Placental epithelial cell (primary cell): ENCODE results near the gene PIK3R3. TPM values are rescaled to one million over a fixed set of nuclear protein-coding genes. Genes with fewer than 3 reads are reported as not detected.

ENCODE experiments used
- small RNA-seq: library from RNA; depleted of rRNA; stranded (forward); fragments of <200 nt; gene quantifications from one replicate; pipeline ENCODE3, GENCODE V24; 2012
- total RNA-seq: library from RNA; depleted of rRNA; stranded (reverse); fragments of >200 nt; gene quantifications from 2 replicates; pipeline ENCODE4 v1.2.3, GENCODE V29; 2012

Gene PIK3R3
- 11.4 and 11.5 TPM in 2 replicates for total RNA-seq

GRCh38 chr1:46132529-46133180 lies at the start of gene PIK3R3:
Gene PIK3R3, minus strand, starts transcription at chr1:46132629. Its CDS starts 677 bp downstream, at chr1:46131952.

GRCh38 chr1:46176211-46176865 lies 43.9 kb upstream of the PIK3R3 start, which contains the start of gene P3R3URF:
Gene P3R3URF, minus strand, starts transcription at chr1:46176488. Its CDS starts 17 bp downstream, at chr1:46176471.

GRCh38 chr1:46174448-46175231 lies 42.2 kb upstream of the PIK3R3 start, which contains the start of gene TSPAN1:
Gene TSPAN1, plus strand, starts transcription at chr1:46175087. Its CDS starts 6,021 bp downstream, at chr1:46181108.

Small RNAs within 50 kb of the gene (small RNA-seq; reads per million reads assigned to genes)
- gene AL358075.3 (not detected), gene AL672043.1 (not detected)

Other genes with a start within 250 kb of the PIK3R3 start
- gene TSPAN1, start 42.5 kb upstream of the PIK3R3 start, total RNA-seq = 2.0 and 8.6 TPM in 2 replicates
- not detected in 2 replicates for gene P3R3URF, start 43.9 kb upstream of the PIK3R3 start, total RNA-seq
- gene POMGNT1, start 65.8 kb upstream of the PIK3R3 start, total RNA-seq = 56.9 and 85.1 TPM in 2 replicates
- 1.4 and 2.4 TPM in 2 replicates for gene LURAP1, start 70.7 kb upstream of the PIK3R3 start, total RNA-seq
- gene RAD54L, start 115.1 kb upstream of the PIK3R3 start, total RNA-seq = 3.1 and 3.3 TPM in 2 replicates
- 167 and 184 TPM in 2 replicates for gene LRRC41, start 171.0 kb upstream of the PIK3R3 start, total RNA-seq
- gene UQCRH, start 171.1 kb upstream of the PIK3R3 start, total RNA-seq = 239 and 344 TPM in 2 replicates
- 20.0 and 26.6 TPM in 2 replicates for gene NSUN4, start 208.2 kb upstream of the PIK3R3 start, total RNA-seq